ENCODE measurements around the gene KRTAP4-7. TPM values are rescaled to one million over a fixed set of nuclear protein-coding genes. Genes with fewer than 3 reads are reported as not detected.
"Not testable (repeated sequence)": the region's sequence is repeated elsewhere in the genome, so short reads cannot be mapped to it uniquely, and the experiment has no call there.

Gene KRTAP4-7
- total RNA-seq, result not detected
- long read RNA-seq, donor 1, result 0 reads
- long read RNA-seq, donor 2, result 0 reads

GRCh38 chr17:41084100-41084856 is at the start of gene KRTAP4-7:
Gene KRTAP4-7, plus strand, starts transcription at chr17:41084150. Its CDS starts 57 bp downstream, at chr17:41084207.
- intact Hi-C loops (cut with DNase I); DNase-seq (ENCODE audit: low spot score): not testable (repeated sequence)

- DNase-seq (ENCODE audit: low spot score); intact Hi-C loops (cut with DNase I): not testable (repeated sequence)
Measured at GRCh38 chr17:41034346-41034935, 49.5 kb upstream of the KRTAP4-7 start, which contains the start of gene KRTAP1-3. Gene KRTAP1-3, minus strand, starts transcription at chr17:41034874. Its CDS starts 53 bp downstream, at chr17:41034821.

GRCh38 chr17:41037853-41038350 is 46.0 kb upstream of the KRTAP4-7 start:
- intact Hi-C loops (cut with DNase I), result no loop called here
- no peak for DNase-seq (ENCODE audit: low spot score)

- DNase-seq (ENCODE audit: low spot score); intact Hi-C loops (cut with DNase I): not testable (repeated sequence)
Measured at GRCh38 chr17:41040783-41041571, 43.0 kb upstream of the KRTAP4-7 start, which contains the start of gene KRTAP1-1. Gene KRTAP1-1, minus strand, starts transcription at chr17:41041450. Its CDS starts 53 bp downstream, at chr17:41041397.

GRCh38 chr17:41042953-41043352 is 41.0 kb upstream of the KRTAP4-7 start:
- no peak for DNase-seq (ENCODE audit: low spot score)
- intact Hi-C loops (cut with DNase I), result no loop called here

GRCh38 chr17:41046735-41047465 is 37.0 kb upstream of the KRTAP4-7 start, which contains the start of gene KRTAP2-1:
Gene KRTAP2-1, minus strand, starts transcription at chr17:41047316. Its CDS starts 49 bp downstream, at chr17:41047267.
- DNase-seq (ENCODE audit: low spot score); intact Hi-C loops (cut with DNase I): not testable (repeated sequence)

GRCh38 chr17:41048441-41048840 is 35.5 kb upstream of the KRTAP4-7 start:
- no peak for DNase-seq (ENCODE audit: low spot score)
- intact Hi-C loops (cut with DNase I), result no loop called here

GRCh38 chr17:41049110-41049509 is 34.8 kb upstream of the KRTAP4-7 start:
- intact Hi-C loops (cut with DNase I), result no loop called here
- DNase-seq (ENCODE audit: low spot score), result no peak

- DNase-seq (ENCODE audit: low spot score), result no peak
- intact Hi-C loops (cut with DNase I), result no loop called here
Measured at GRCh38 chr17:41052566-41052965, 31.4 kb upstream of the KRTAP4-7 start.

- intact Hi-C loops (cut with DNase I), result no loop called here
- no peak for DNase-seq (ENCODE audit: low spot score)
Measured at GRCh38 chr17:41054025-41054424, 29.9 kb upstream of the KRTAP4-7 start.

GRCh38 chr17:41054556-41054955 is 29.4 kb upstream of the KRTAP4-7 start:
- intact Hi-C loops (cut with DNase I), result not testable (repeated sequence)

GRCh38 chr17:41055130-41055529 is 28.8 kb upstream of the KRTAP4-7 start, which contains the start of gene KRTAP2-2:
Gene KRTAP2-2, minus strand, starts transcription at chr17:41055230. Its CDS starts 19 bp downstream, at chr17:41055211.
- intact Hi-C loops (cut with DNase I); DNase-seq (ENCODE audit: low spot score): not testable (repeated sequence)

More at GRCh38 chr17:41054556-41054955, 29.4 kb upstream of the KRTAP4-7 start:
- not testable (repeated sequence) for DNase-seq (ENCODE audit: low spot score)

- no peak for DNase-seq (ENCODE audit: low spot score)
- intact Hi-C loops (cut with DNase I), result no loop called here
Measured at GRCh38 chr17:41057547-41057946, 26.4 kb upstream of the KRTAP4-7 start.

GRCh38 chr17:41058741-41059140 is 25.2 kb upstream of the KRTAP4-7 start:
- DNase-seq (ENCODE audit: low spot score), result no peak
- intact Hi-C loops (cut with DNase I), result no loop called here

GRCh38 chr17:41059276-41060051 is 24.5 kb upstream of the KRTAP4-7 start:
- DNase-seq (ENCODE audit: low spot score), result not testable (repeated sequence)

GRCh38 chr17:41060052-41060604 is 23.8 kb upstream of the KRTAP4-7 start, which contains the start of gene KRTAP2-3:
Gene KRTAP2-3, minus strand, starts transcription at chr17:41060114. Its CDS starts 64 bp downstream, at chr17:41060050.
- intact Hi-C loops (cut with DNase I), result no loop called here
- DNase-seq (ENCODE audit: low spot score), result no peak

More at GRCh38 chr17:41059276-41060051, 24.5 kb upstream of the KRTAP4-7 start:
- intact Hi-C loops (cut with DNase I), result not testable (repeated sequence)

- DNase-seq (ENCODE audit: low spot score), result no peak
- intact Hi-C loops (cut with DNase I), result no loop called here
Measured at GRCh38 chr17:41061964-41062363, 22.0 kb upstream of the KRTAP4-7 start.
